Left colon (tissue), 2 donors: ENCODE measurements around the gene NCR3LG1. TPM values are rescaled to one million over a fixed set of nuclear protein-coding genes. Genes with fewer than 3 reads are reported as not detected.
A peak's percentile ranks its signal among the peaks of the same experiment; 100 is the strongest.

Experiments
- ATAC-seq: fragments of 200-7000 bp; cut with Tn5 transposase; one replicate; pipeline ENCODE4 v1.9.1; 2020; ENCODE audit warnings: mild to moderate bottlenecking, moderate library complexity
- DNase-seq, 2 donors: peaks; one replicate each; pipeline ENCODE4 v3.0.0-alpha.2; 2020
- intact Hi-C, 2 donors: fragments of 100-400 bp; cut with DNase I in 1 of 2; cut with micrococcal nuclease in 1 of 2; formaldehyde crosslinking; loops; one replicate each; pipeline versions ENCODE4 v1.11.2 to v1.14.0; 2022; cut with DNase I, micrococcal nuclease
- total RNA-seq, 2 donors: library from RNA; stranded (reverse); fragmentation: NEBNext Ultra II Directional; extraction: Animal tissue kit (Norgen Biotek cat#: 25700); gene quantifications; one replicate each; pipeline ENCODE4 v1.2.1, GENCODE V29; 2021
- donor health status: DM: no; HTN: no; CAD: no.
- donor health status: DM: yes; HTN: yes; CAD: no.

Gene NCR3LG1
- total RNA-seq, 2 donors from 2014 or later, result 13.1 to 16.5 TPM

DNA sequence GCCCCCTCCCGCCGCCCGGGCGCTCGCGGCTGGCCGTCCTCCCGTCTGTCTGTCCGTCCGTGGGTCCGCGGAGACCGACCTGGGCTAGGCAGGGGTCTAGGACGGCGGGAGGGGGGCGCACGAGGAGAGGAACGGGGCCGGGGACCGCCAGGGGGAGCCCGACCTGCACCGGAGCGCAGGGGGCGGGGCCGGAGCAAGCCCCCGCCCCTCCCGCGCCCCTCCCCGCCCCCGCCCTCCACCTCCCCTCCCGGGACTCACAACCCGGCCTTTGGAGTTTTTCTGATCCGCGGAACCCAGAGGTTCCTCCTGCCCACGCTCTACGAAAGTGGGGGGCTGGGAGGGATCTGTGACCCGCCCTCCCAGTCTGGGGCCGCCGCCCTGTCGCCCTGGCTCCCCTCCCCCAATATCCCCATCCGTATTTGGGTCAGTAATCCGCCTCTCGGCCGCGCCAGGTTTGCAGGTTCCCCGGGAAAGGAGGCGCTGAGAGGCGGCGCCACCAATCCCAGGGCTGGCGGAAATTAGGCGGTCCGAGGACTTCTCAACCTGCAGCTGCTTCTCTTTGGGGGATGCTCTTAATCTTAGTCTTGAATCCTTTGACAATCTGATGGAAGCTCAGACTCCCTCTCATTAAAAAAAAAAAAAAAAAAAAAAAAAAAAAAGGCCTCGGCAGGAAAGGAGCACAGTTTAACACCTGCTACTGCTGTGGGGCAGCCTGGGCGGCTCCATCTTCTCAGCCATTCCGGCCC, 37.8 kb downstream of the NCR3LG1 start:
- peak; percentile 72 to 86 for DNase-seq
- intact Hi-C loops, result no loop called here
- peak; percentile 83 for ATAC-seq

DNA sequence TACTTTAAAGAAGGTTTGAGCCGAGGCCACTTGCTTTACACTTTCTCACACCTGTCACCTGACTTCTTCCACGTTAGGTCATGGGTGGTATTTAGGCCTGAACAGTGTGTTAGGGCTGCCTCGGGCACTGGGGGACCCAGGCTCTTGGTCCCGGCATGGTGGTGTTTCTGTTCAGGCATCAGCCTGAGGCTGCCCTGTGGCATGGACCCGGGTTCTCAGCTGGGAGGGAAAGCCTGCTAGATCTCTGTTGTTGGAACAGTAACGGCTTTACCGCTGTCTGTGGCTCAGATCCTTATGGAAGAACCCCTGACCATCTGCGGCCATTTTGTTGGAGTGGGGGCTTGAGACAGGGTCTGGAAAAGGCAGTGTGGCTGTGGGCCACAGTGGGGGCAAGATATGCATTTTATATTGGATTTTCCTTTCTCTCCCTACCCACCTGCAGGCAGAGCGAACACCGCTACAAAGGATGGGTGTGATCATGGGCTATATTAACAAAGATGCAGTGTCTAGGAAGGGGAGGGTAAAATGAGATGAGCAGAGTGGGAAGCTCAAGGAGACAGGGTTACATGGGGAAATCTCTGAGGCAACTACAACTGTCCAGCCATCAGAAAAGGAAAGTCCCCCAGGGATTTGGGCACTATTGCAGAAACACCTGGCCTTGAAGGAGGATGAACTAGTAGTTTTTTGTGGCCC, 38.5 kb downstream of the NCR3LG1 start:
- DNase-seq, result no peak
- intact Hi-C loops, result no loop called here
- no peak for ATAC-seq

DNA sequence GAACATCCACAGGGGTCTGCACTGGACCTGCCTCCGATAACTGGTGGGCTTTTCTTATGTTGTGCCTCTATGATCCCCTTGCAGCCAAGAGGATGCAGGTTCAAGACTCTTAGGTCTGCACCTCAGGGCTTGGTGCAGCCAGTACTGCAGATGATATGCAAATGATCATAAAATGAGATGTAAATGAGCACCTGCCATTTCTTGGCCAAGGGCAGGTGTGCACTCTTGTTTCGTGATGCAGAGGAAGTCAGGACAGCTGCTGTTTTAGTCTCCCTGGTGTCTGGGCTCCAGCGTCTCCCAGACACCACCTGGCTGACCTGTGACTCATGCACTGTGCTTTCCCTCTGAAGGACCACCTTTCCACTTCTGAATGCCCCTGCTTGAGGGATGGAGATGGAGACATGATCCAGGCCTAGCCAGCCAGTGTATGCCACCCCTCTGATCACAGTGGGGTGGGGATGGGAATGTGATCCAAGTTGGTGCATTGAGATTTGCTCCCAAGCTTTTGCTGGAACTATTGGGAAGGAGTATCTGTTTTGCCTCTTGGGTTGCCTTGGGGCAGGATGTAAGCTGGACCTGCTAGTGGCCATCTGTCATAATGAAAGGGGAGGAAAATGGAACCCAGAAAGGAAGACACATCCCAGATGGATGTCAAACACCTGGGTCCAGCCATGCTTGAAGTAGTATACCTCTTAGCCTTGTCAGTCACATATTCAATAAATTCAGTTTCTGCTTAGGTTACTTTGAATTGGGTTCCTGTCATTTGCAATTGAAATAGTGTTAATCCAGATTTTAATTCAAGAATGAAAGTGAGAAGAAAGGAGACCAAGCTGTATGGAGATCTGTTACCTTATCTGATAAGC, 40.1 kb downstream of the NCR3LG1 start:
- intact Hi-C loops, result no loop called here
- DNase-seq, result no peak
- no peak for ATAC-seq

DNA sequence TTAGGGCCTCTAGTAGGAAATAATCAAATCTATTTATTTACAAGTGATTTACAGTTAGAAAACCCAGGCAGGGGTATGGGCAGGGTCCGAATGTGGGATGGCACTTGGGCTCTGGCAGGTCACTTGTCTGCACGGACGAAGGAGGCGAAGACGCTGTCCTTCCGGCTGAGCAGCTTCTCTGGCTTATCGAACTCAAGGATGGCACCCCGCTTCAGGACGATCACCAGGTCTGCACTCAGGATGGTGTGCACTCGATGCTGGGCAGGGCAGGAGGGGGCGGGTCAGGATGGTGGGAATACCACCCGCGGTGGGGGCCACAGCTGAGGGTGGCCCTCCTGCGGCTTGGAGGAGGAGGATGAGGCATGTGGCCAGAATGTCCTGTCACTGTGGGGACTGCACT, 41.3 kb downstream of the NCR3LG1 start:
- intact Hi-C loops, result no loop called here
- no peak for DNase-seq
- no peak for ATAC-seq

DNA sequence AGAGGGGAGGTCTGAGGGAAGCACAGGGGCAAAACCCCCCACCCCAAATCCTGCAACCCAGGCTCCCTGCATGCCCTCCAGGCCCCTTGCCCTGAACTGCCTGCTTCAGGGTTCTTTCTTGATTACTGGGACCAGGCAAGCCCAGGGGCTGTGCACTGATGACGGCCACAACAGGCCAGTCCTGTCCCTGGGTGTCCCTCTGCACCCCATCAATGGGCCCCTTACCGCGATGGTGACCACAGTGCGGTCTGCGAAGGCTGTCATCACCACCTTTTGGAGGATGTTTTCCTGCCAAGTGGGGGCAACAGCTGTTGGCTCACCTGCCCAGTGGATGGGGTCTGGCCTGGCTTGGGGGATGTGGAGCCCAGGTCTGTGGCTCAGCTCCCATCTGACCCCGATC, 41.9 kb downstream of the NCR3LG1 start:
- intact Hi-C loops, result no loop called here
- no peak for ATAC-seq
- no peak for DNase-seq

DNA sequence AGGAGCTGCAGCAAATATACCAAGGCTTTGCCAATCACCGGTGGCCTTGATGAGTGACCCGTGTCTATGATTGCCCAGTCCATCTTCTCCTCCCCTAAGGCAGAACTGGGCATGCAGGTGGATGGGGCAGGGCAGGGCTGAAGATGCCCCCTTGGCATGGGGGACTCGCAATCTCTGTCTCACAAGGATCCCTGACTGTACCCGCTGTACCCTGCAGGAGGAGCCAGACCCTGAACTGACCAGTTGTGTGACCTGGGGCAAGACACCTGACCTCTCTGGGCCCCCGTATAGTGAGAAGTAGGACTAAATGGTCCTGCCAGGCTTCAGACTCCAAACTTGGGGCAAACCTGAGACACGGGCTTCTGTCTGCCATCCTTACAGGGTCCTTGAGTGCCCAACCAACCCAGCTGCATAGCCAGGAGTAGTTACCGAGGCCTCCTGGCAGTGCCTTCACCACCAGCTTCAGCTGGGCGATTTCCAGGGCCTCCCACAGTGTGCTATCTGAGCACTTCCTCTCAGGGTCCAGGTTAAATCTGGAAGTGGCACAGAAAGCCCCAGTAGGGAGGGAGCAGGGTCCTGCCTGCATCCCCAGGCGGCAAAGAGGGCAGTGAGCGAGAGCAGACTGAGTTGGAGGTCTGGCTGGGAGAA, 43.3 kb downstream of the NCR3LG1 start:
- DNase-seq (no peak), ATAC-seq (no peak)
- intact Hi-C loops, result no loop called here

DNA sequence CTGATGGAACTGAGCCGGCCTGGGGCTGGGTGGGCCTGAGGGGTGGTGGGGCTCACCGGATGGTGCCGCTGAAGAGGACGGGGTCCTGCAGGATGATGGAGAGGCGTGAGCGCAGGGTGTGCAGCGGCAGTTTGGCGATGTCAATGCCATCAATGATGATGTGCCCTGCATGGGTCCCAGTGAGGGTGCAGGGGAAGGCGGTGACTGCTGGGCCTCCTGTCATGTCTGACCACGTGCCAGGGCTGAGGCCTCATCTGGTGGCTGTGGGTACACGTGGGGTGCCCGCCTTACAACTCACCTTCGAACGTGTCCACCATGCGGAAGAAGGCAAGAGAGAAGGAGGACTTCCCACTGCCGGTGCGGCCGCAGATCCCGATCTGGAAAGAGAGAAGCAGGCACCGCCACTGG, 44.0 kb downstream of the NCR3LG1 start:
- ATAC-seq (no peak), DNase-seq (no peak)
- intact Hi-C loops, result no loop called here

DNA sequence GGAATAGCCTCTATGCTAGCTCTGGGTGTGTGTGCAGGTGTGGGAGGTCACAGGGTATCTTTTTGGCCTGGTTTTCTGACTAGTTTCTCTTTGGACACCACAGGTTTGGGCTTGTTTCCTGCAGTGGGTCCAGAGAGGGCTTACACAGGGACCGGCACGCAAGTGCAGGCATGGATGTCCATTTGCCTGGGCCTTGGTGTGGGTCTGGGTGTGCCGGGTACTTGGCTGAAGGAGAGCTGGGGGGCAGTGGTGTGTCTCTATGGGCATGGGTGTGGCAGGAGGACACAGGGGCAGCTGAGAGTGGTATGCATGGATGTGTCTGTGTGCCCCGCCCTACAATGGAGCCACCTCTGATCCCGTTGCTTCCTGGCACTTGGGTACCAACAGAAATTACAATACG, 44.4 kb downstream of the NCR3LG1 start:
- ATAC-seq (no peak), DNase-seq (no peak)
- intact Hi-C loops, result no loop called here

DNA sequence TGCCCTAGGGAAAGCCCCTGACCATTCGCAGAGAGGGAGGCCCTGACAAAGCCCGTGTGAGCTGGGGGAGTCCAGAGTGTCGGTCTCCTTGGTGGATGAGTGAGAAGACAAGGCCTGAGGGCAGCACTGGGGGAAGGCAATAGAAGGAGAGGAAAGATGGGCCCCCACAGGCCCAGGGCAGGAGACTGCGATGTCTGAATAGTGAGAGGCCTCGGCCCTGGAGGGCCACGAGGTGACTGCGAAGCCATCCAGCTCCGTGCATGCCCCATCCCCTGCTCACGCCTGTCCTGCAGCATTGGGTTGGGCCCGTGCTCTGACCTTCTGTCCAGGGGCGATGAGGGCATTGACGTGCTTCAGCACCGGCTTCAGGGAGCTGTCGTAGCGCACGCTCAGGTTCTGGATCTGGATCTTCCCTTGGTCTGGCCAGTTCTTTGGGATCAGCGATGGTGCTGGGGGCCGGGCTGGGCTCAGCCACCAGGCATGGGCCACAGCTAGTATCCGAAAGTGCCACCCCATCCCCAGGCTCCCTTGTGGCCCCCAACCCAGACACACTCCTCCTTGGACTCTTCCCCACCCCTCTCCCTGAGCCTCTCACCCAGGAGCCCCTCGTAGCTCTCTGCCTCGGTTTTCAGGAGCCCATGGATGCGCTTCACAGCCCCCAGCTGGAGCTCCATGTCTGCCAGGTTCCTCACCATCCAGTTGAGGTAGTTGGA, 45.2 kb downstream of the NCR3LG1 start:
- intact Hi-C loops, result no loop called here
- ATAC-seq (no peak), DNase-seq (no peak)

DNA sequence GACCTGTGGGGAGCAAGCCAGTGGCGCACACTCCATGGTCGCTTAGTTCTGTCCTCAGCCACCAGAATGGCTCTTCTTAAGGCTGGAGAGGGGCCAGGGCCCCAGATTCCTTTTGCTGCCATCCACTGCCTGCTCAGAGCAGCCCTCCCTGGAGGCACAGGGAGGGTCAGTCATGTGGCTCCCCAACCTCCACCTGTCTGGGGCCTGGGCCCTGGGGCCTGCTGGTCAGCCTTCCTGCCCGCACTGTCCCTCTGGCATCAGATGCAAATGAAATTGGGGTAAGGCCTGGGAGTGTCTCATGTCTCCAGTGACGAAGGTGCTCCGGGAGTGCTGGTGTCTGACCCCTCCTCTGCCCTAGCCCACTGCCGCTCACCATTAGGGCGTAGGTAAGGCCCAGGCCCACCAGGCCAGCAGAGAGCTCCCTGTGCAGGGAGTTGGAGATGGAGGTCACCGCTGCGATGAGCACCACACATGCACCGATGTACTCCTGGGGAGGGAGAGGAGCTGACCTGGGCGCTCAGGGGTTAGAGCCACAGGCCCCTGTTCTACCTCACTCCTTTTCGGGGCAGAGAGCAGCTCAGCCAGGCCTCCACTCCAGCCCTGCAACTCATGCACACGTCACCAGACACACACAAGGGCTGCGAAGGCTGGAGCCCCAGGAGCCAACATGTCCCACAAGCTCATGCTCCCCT, 45.9 kb downstream of the NCR3LG1 start:
- no peak for DNase-seq
- intact Hi-C loops, result no loop called here
- no peak for ATAC-seq

DNA sequence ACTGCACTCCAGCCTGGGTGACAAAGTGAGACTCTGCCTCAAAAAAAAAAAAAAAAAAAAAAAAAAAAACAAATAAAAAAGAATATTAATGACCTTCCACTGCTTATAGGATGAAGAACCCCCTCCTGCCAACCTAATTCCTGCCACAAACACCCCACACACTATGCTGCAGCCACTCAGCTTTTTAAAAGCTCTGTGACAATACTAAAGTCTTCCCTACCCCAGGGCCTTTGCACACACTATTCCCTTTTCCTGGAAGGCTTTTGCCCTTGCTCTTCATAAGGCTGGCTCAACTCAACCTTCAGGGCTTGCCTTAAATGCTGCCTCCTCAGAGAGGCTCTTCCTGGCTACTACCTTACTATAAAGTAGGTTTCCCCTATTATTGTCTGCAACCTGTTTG, 47.6 kb downstream of the NCR3LG1 start:
- ATAC-seq, result no peak
- intact Hi-C loops, result no loop called here
- no peak for DNase-seq

DNA sequence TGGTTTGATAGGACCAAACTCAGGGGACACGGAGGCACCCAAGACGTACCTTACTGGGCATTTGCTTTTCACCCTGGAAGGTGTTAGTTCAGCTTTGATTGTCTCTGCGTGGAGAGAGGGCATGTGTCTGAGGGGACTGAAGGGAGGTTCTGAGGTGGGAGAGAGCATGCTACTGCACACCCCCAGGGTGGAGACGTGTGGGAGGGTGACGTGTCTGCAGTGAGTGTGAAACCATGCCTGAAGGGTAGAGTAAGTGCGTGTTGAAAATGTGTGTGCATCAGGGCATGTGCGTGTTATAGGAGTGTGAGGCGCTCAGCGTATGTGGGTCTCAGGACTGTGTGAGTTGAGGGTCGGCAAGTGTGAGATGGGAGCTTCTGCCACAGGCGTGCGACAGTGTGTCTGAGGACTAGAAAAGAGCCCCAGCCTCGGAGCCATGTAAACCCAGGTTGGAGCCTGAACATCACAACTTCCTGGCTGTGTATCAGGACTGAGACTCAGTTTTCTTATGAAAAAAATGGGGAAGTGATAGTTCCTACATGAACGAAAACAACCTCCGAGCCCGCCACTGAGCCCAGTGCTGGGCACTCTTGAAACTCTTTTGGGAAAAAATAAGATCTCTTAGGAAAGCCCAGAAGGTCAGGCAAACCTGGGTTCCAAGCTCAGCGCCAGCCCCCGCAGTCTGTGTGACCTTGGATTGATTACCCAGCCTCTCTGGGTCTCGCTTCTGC, 48.6 kb downstream of the NCR3LG1 start:
- DNase-seq, result no peak
- intact Hi-C loops, result no loop called here

DNA sequence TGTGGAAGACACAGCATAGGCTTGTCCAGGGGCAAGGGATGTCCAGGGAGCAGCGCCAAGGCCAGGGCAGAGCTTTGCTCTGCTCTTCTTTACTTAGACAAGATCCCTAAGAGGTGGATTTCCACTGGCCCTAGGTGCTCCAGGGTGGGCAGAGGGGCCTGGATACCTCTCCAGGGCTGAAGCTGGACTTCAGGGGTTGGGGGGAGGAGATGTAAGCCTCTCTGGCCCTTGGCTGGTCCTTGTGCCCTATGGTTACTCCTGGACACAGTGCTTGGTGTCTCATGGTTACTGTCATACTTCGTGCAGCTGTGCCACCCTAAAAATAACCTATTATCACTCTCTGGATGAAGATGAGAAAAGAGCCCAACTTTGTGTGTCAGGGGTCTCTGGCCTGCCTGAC, 49.7 kb downstream of the NCR3LG1 start:
- DNase-seq (no peak), ATAC-seq (no peak)
- intact Hi-C loops, result no loop called here

More for the DNA sequence above, 48.6 kb downstream of the NCR3LG1 start:
- no peak for ATAC-seq

DNA sequence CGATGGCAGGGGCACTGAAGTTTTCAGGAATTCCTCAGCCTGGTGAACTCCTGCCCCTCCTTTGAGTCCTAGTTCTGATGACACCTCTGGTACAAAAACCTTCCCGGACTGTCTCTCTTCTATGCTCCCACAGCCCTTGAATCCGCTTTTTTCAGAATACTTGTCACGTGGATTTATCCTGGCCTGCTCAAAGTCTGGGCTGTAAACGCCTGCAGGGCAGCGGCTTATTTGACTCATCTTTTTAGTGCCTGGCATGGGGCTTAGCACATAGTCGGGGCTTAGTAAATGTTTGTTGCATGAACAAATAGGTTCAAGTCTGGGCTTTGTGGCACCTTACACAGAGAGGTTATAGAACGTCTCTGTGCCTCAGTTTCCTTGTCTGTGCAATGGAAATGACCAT, 50.2 kb downstream of the NCR3LG1 start:
- ATAC-seq (no peak), DNase-seq (no peak)
- intact Hi-C loops, result no loop called here

DNA sequence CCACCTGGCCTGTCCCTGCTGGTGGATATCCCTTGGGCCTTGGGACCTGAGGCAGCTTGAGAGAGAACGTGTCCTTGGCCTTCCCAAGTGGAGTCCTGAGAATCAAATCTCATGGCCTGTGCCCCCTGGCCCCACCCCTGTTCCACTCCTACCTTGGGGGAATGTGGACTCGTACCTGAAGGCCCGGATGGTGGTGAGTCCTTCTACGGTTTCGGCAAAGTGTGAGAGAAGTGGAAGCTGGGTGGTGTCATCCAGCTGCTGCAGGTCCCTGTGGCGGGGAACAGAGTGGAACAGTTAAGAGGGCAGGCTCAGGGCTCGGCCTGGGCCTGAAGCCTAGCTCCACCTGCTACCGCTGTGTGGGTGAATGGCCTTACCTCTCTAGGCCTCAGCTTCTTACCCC, 50.9 kb downstream of the NCR3LG1 start:
- ATAC-seq, result no peak
- no peak for DNase-seq
- intact Hi-C loops, result no loop called here

DNA sequence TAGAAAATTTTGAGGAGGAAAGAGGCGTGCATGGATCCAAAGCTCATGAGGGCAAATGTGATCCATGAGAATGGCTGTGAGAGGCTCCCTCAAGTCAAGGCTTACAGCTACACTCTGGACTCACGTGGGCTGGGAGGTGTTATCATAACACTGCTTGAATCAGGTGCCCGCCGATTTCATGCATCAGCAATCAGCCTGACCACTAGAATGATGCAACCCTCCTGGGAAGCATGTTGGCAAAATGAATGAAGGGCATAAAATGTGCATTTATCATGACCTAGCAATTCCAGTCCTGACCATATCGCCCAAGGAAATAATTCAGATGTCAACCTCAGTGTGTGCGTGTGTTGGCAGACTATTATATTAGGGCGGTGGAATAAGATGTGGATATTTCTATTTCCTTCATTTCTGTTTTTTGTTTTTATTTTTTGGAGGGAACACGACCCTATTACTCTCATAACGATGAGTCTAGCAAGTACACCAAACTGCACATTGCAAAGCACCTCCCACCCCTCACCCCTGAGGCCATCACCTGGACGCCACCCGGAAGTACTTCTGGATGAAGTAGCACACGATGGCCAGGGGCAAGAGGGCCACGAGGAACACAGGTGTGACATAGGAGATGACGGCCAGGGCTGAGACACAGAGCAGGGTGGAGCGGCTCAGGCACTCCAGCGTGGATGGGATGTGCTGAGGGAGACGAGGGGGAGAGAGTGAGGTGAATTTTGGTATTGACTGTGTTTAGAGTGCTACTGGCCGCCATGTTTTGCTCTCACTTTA, 52.6 kb downstream of the NCR3LG1 start:
- DNase-seq (no peak), ATAC-seq (no peak)
- intact Hi-C loops, result no loop called here
